K562 treated with DMSO at 1 percent for 24 hours (cell line): Measurements from ENCODE around the gene SLC52A1. TPM values are rescaled to one million over a fixed set of nuclear protein-coding genes. Genes with fewer than 3 reads are reported as not detected.

ENCODE experiments used
- total RNA-seq: library from RNA; unstranded; fragments of 300-600 nt; gene quantifications from 2 replicates; pipeline ENCODE4 v1.2.3, GENCODE V29; 2022; ENCODE audit warnings: low read depth; ENCODE audit not compliant: insufficient read depth

The SLC52A1 gene
- total RNA-seq: not detected in 2 replicates

DNA sequence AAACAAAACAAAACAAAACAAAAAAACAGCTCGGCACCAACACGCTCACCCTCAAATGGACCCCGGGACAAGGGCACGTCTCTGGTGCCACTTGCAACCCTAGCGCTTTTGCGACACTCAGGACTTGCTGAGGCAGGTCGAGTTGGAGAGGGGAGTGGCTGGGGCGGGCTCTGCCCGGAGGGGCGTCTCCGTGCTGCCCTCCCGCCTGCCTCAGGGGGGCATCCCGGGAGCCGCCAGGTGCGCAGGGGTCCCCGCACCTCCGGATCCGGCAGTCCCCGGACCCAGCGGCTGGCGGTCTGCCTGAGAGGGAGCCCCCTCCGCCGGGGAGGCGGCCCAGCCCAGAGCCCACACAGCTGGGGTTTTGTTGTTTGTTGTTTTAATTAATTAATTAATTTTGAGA lies at the start of gene SLC52A1:
SLC52A1 (minus strand) TSS at position 112 of the 400 bp plus-strand sequence. CDS start 820 bp downstream, outside the sequence.

DNA sequence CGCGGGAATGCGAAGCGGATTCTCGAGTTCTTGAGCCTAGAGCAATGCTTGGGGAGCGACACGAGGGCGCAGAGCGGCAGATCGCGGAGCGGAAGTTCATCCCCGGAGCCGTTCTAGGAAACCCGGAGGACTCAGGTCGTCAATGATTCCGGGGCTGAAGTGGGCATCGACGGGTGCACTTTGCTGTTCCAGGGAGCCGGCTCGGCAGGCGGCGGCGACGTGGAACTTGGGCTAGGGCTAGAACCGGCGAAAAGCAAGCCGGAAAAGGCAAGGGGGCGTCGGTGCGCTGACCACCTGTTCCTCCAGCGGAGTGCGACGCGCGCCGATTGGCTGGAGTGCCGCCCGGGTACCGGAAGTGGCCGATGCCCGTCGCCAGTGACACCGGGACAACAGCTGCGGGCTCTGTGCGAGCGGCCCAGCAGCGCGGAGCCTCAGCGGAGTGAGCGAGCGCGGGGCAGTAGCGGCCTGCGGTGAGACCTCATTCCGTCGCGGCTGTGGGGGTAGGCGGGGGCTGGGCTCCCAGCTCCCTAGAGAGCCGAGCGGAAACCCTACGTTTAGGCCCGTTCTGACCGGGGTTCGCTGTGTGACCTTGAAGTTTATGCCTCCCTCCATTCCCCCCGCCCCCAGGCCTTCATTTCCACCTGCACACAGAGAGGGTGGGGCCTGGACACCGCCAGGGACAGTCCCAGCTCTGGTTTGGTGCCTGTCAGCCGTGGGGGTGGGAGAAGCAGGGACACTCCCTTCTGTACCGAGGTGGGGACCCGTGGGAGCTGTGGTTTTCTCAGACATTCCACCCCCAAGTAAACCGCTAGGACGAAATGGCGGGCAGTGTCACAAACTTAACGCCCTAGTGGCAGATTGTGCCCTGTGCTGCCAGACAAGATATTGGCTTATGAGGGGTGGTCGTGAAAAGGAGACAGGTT lies 43.1 kb upstream of the SLC52A1 start, which contains the start of gene ZFP3:
ZFP3 (plus strand) TSS at position 362 of the 923 bp plus-strand sequence. CDS start 13,038 bp downstream, outside the sequence.

DNA sequence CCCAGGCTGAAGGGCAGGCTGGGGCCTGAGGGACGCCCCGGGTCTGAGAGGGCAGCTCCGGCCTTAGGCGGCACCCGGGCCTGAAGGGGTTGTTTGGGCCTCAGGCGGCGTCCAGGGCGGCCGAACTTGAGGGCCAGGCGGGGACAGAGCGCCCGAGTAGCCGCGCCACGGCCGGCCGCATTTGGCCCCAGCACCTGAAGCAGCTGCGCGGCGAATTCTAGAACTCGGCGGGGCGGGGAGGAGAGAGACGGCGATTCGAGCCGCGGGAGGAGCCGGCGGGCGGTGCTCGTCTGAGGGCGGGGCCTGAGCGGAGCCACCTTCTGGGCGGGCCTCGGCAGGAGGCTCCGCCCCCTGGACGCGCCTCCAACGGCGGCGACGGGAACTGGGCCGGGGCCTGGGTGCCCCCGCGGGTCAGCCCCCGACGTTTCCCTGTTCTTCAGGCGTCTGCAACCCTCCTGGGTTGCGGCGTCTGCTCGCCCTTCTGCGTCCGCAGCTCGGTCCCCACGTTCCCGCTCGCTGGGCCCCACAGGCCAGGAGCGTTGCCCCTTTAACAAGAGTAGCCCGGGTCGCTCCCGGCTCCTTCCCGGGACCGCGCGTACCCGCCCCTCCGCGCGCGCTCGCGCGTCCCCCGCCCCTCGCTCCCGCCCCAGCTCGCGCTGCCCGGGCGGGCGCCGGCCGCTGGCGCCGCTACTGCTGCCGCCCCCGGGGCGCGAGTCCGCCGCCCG lies 37.8 kb downstream of the SLC52A1 start, which contains the start of the genes INCA1 and KIF1C:
INCA1 (minus strand) TSS at position 221 of the 725 bp plus-strand sequence. CDS start 3,085 bp downstream, outside the sequence.
KIF1C (plus strand) TSS at position 649 of the 725 bp plus-strand sequence. CDS start 2,297 bp downstream, outside the sequence.

DNA sequence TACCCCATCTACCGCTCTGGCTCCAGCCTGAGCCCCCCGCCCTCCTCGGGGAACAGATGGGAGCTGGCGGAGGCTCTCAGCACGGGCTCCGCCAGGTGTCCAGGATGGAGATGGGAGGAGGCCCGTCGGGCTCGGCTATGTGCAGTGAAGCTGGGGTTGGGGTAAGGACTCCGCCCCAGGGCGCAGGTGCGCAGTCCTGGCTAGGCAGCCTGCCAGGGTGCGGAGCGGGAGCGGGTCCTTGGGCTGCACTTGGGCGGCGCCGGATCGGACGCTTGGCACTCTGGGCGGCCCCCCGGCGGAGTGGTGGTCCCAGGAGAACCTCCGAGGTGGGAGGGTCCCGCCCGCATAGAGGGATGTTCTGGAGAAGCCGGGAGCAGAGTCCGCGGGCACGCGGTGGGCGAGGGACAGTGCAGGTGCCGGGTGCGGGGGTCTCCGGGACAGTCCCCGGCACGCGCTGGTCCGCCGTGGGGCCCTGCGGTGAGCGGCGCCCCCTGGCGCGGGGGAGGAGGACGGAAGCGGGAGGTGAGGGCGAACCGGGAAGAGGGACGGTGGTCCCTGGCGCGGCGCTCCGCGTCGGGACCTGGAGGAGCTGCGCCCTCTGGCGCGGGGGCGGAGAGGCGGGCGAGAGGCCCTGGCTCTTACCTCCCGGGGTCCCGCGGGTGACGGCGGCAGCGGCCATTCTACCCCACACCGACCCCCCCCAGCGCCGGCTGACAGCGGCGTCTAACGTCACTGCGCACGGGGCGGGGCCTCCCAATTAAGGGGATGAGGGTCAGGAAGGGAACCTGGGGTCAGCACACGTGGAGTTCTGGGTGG lies 48.1 kb downstream of the SLC52A1 start, which contains the start of gene CAMTA2:
CAMTA2 (minus strand) TSS at position 725 of the 816 bp plus-strand sequence. CDS start 1,453 bp downstream, outside the sequence.

Other genes starting within 250 kb of the SLC52A1 start
- gene VMO1, start 249.1 kb downstream of the SLC52A1 start, total RNA-seq: 1.9 TPM in 1 of 2 replicates, not detected in the other
- 1.3 TPM in 1 of 2 replicates, not detected in the other for gene GLTPD2, start 246.5 kb downstream of the SLC52A1 start, total RNA-seq
- 162 and 175 TPM in 2 replicates for gene PSMB6, start 239.3 kb downstream of the SLC52A1 start, total RNA-seq
- 8.9 and 9.0 TPM in 2 replicates for gene PLD2, start 228.3 kb downstream of the SLC52A1 start, total RNA-seq
- gene MINK1, start 202.1 kb downstream of the SLC52A1 start, total RNA-seq: 30.9 and 35.6 TPM in 2 replicates
- gene C17orf107, start 135.9 kb downstream of the SLC52A1 start, total RNA-seq: 0.17 and 0.43 TPM in 2 replicates
- 0.15 TPM in 1 of 2 replicates, not detected in the other for gene CHRNE, start 132.3 kb downstream of the SLC52A1 start, total RNA-seq
- 0.86 and 1.1 TPM in 2 replicates for gene GP1BA, start 103.1 kb downstream of the SLC52A1 start, total RNA-seq
- 84.5 and 100 TPM in 2 replicates for gene SLC25A11, start 95.4 kb downstream of the SLC52A1 start, total RNA-seq
- 46.4 and 53.2 TPM in 2 replicates for gene RNF167, start 95.2 kb downstream of the SLC52A1 start, total RNA-seq
- gene PFN1, start 86.9 kb downstream of the SLC52A1 start, total RNA-seq: 624 and 626 TPM in 2 replicates
- gene ENO3, start 84.3 kb downstream of the SLC52A1 start, total RNA-seq: 9.5 and 10.7 TPM in 2 replicates
- 41.3 and 42.4 TPM in 2 replicates for gene SPAG7, start 67.6 kb downstream of the SLC52A1 start, total RNA-seq
- gene CAMTA2, start 47.8 kb downstream of the SLC52A1 start, total RNA-seq: 23.3 and 26.0 TPM in 2 replicates
- 0.35 TPM in 1 of 2 replicates, not detected in the other for gene INCA1, start 37.9 kb downstream of the SLC52A1 start, total RNA-seq
- gene KIF1C, start 37.5 kb downstream of the SLC52A1 start, total RNA-seq: 15.5 and 16.9 TPM in 2 replicates
- not detected in 2 replicates for gene ZFP3, start 43.0 kb upstream of the SLC52A1 start, total RNA-seq
- 3.7 and 7.2 TPM in 2 replicates for gene ZNF232, start 76.5 kb upstream of the SLC52A1 start, total RNA-seq
- gene USP6, start 80.6 kb upstream of the SLC52A1 start, total RNA-seq: not detected in 2 replicates
- gene ZNF594, start 156.4 kb upstream of the SLC52A1 start, total RNA-seq: 2.2 TPM in 2 replicates
- 0.44 TPM in 1 of 2 replicates, not detected in the other for gene SCIMP, start 199.4 kb upstream of the SLC52A1 start, total RNA-seq
- gene RABEP1, start 246.9 kb upstream of the SLC52A1 start, total RNA-seq: 10.4 and 15.5 TPM in 2 replicates